ENCODE measurements around the gene LRRTM3. TPM values are rescaled to one million over a fixed set of nuclear protein-coding genes. Genes with fewer than 3 reads are reported as not detected.
A peak's percentile ranks its signal among the peaks of the same experiment; 100 is the strongest.

LRRTM3 gene
- total RNA-seq, 1 donor from 2014 or later = 14.7 TPM

- peak in 1 of 2 donors; percentile 9 for DNase-seq (ENCODE audit: low spot score in 2 of 2)
- peak; percentile 91 for FAIRE-seq
Measured at GRCh38 chr10:66931340-66931948, 5.6 kb downstream of the LRRTM3 start.

- DNase-seq (ENCODE audit: low spot score in 2 of 2) (no peak), FAIRE-seq (no peak)
Measured at GRCh38 chr10:66931949-66932343, 6.1 kb downstream of the LRRTM3 start.

- FAIRE-seq (no peak), DNase-seq (ENCODE audit: low spot score in 2 of 2) (no peak)
Measured at GRCh38 chr10:66934711-66935110, 8.9 kb downstream of the LRRTM3 start.

- FAIRE-seq (no peak), DNase-seq (ENCODE audit: low spot score in 2 of 2) (no peak)
Measured at GRCh38 chr10:66940965-66941364, 15.1 kb downstream of the LRRTM3 start.

GRCh38 chr10:66941491-66941890 is 15.7 kb downstream of the LRRTM3 start:
- DNase-seq (ENCODE audit: low spot score in 2 of 2) = no peak
- no peak for FAIRE-seq

- no peak for DNase-seq (ENCODE audit: low spot score in 2 of 2)
- no peak for FAIRE-seq
Measured at GRCh38 chr10:66942407-66942806, 16.6 kb downstream of the LRRTM3 start.

GRCh38 chr10:66943590-66943989 is 17.8 kb downstream of the LRRTM3 start:
- DNase-seq (ENCODE audit: low spot score in 2 of 2) (no peak), FAIRE-seq (no peak)

- DNase-seq (ENCODE audit: low spot score in 2 of 2) (no peak), FAIRE-seq (no peak)
Measured at GRCh38 chr10:66951896-66952295, 26.1 kb downstream of the LRRTM3 start.

GRCh38 chr10:66958466-66958865 is 32.6 kb downstream of the LRRTM3 start:
- DNase-seq (ENCODE audit: low spot score in 2 of 2) (no peak), FAIRE-seq (no peak)

- no peak for FAIRE-seq
- no peak for DNase-seq (ENCODE audit: low spot score in 2 of 2)
Measured at GRCh38 chr10:66964946-66965345, 39.1 kb downstream of the LRRTM3 start.

GRCh38 chr10:66980246-66980815 is 54.5 kb downstream of the LRRTM3 start:
- no peak for DNase-seq (ENCODE audit: low spot score in 2 of 2)
- FAIRE-seq = no peak

- no peak for DNase-seq (ENCODE audit: low spot score in 2 of 2)
- no peak for FAIRE-seq
Measured at GRCh38 chr10:66981361-66982052, 55.7 kb downstream of the LRRTM3 start.

- DNase-seq (ENCODE audit: low spot score in 2 of 2) = no peak
- FAIRE-seq = no peak
Measured at GRCh38 chr10:66982053-66982420, 56.2 kb downstream of the LRRTM3 start.

- no peak for DNase-seq (ENCODE audit: low spot score in 2 of 2)
Measured at GRCh38 chr10:66982792-66983474, 57.1 kb downstream of the LRRTM3 start.

GRCh38 chr10:66983475-66983818 is 57.6 kb downstream of the LRRTM3 start:
- FAIRE-seq = no peak
- no peak for DNase-seq (ENCODE audit: low spot score in 2 of 2)

More at GRCh38 chr10:66982792-66983474, 57.1 kb downstream of the LRRTM3 start:
- FAIRE-seq = no peak

- DNase-seq (ENCODE audit: low spot score in 2 of 2) = no peak
- FAIRE-seq = no peak
Measured at GRCh38 chr10:66990143-66990830, 64.5 kb downstream of the LRRTM3 start.

- DNase-seq (ENCODE audit: low spot score in 2 of 2) (no peak), FAIRE-seq (no peak)
Measured at GRCh38 chr10:66996996-66997395, 71.2 kb downstream of the LRRTM3 start.

- no peak for DNase-seq (ENCODE audit: low spot score in 2 of 2)
- peak; percentile 50 for FAIRE-seq
Measured at GRCh38 chr10:66999762-67000545, 74.1 kb downstream of the LRRTM3 start.

- DNase-seq (ENCODE audit: low spot score in 2 of 2) (no peak), FAIRE-seq (no peak)
Measured at GRCh38 chr10:67004690-67005089, 78.9 kb downstream of the LRRTM3 start.

GRCh38 chr10:67005981-67006380 is 80.1 kb downstream of the LRRTM3 start:
- DNase-seq (ENCODE audit: low spot score in 2 of 2) = no peak
- FAIRE-seq = no peak
